Type B pancreatic cell (in vitro differentiated cells): Measurements from ENCODE around the gene TMEM225. TPM values are rescaled to one million over a fixed set of nuclear protein-coding genes. Genes with fewer than 3 reads are reported as not detected.

Experiments
- DNase-seq: peaks from one replicate; pipeline ENCODE4 v3.0.0; 2021; ENCODE audit warnings: mixed read lengths; ENCODE audit not compliant: unreplicated experiment; ENCODE audit errors: extremely low spot score
- H3K27ac Mint-ChIP-seq: 2 replicates; pipeline ENCODE4 v1.8.0; 2021; ENCODE audit warnings: mild to moderate bottlenecking, mixed read lengths
- H3K27me3 Mint-ChIP-seq: 2 replicates; pipeline ENCODE4 v1.8.0; 2021; ENCODE audit warnings: mixed read lengths
- H3K36me3 Mint-ChIP-seq: 2 replicates; pipeline ENCODE4 v1.8.0; 2021; ENCODE audit warnings: mixed read lengths
- H3K4me1 Mint-ChIP-seq: one replicate; pipeline ENCODE4 v1.8.0; 2021; ENCODE audit warnings: mixed read lengths; ENCODE audit not compliant: unreplicated experiment
- H3K4me3 Mint-ChIP-seq: 2 replicates; pipeline ENCODE4 v1.8.0; 2021; ENCODE audit warnings: mild to moderate bottlenecking, mixed read lengths
- H3K9me3 Mint-ChIP-seq: 2 replicates; pipeline ENCODE4 v1.8.0; 2021; ENCODE audit warnings: mixed read lengths
- total RNA-seq: library from RNA; stranded (reverse); gene quantifications from 2 replicates; pipeline ENCODE4 v1.2.1, GENCODE V29; 2021; ENCODE audit warnings: low replicate concordance
- TF ChIP-seq, protein P1 (sequence below): fragments of 200-600 bp; sonication (generic); conservative IDR thresholded peaks from 2 replicates; pipeline ENCODE4 v1.5.0; 2021; ENCODE audit warnings: antibody characterized with exemption, mild to moderate bottlenecking

The TMEM225 gene
- total RNA-seq, 1 donor from 2014 or later, result not detected

DNA sequence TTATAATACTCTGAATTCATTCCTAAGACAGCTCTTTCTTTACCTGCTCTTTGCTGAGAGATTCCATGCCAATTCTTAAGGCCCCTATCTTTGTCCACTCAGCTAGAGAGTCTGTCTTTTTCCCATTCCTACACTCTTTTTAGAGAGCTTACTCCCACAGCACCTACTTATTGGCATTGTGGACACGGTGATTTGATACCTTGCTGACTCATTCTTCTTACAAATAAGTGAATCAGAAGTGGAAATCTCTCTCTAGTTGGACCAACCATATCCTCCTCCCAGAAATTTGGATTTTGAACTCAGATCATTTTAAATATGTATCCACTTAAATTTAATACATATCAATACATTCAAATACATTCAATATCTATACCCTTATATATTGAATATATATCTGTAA is 46.8 kb downstream of the TMEM225 start:
- Mint-ChIP-seq H3K27ac (no peak overlapping the region), H3K4me1 (no peaks in the 10 kb centered on the region), H3K27me3 (no peaks in the 10 kb centered on the region), H3K4me3 (no peak overlapping the region), H3K36me3 (no peaks in the 10 kb centered on the region), H3K9me3 (no peaks in the 10 kb centered on the region)
- no peak for DNase-seq
- TF ChIP-seq, protein P1, sequence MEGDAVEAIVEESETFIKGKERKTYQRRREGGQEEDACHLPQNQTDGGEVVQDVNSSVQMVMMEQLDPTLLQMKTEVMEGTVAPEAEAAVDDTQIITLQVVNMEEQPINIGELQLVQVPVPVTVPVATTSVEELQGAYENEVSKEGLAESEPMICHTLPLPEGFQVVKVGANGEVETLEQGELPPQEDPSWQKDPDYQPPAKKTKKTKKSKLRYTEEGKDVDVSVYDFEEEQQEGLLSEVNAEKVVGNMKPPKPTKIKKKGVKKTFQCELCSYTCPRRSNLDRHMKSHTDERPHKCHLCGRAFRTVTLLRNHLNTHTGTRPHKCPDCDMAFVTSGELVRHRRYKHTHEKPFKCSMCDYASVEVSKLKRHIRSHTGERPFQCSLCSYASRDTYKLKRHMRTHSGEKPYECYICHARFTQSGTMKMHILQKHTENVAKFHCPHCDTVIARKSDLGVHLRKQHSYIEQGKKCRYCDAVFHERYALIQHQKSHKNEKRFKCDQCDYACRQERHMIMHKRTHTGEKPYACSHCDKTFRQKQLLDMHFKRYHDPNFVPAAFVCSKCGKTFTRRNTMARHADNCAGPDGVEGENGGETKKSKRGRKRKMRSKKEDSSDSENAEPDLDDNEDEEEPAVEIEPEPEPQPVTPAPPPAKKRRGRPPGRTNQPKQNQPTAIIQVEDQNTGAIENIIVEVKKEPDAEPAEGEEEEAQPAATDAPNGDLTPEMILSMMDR, result no peak

DNA sequence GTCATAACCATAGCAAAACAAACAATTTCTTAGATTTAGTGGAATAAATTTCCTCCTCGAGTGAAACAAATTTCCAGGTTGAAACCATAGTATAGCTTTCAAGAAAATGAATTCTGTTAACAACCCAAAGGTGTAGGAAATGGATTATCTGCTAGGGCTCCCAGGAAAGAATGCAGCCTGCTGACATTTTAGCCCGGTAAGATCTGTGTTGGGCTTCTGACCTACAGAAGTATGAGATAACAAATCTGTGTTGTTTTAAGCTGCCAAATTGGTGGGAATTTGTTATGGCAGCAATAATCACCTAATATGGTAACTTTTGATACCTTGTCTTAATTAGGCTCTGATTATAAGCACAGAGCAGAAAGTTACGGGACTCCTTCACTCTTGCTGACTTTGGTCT is 47.3 kb downstream of the TMEM225 start:
- DNase-seq, result no peak
- no peaks in the 10 kb centered on the region for H3K9me3 Mint-ChIP-seq
- TF ChIP-seq, protein P1, result no peak
- no peak overlapping the region for H3K27ac Mint-ChIP-seq
- no peaks in the 10 kb centered on the region for H3K4me1 Mint-ChIP-seq
- H3K36me3 Mint-ChIP-seq, result no peaks in the 10 kb centered on the region
- no peak overlapping the region for H3K4me3 Mint-ChIP-seq
- H3K27me3 Mint-ChIP-seq, result no peaks in the 10 kb centered on the region

DNA sequence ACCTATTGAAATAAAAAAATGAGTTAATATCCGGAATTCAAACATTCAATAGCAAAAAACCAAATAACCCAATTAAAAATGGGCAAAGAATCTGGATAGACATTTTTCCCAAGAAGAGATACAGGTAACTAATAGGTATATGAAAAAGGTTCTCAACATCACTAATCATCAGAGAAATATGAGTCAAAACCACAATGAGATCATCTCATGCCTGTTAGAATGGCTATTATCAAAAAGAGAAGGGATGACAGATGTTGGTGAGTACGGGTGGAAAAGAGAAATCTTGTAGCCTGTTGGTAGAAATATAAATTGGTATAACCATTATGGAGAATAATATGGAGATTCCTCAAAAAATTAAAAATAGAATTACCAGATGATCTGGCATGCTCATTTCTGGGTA is 52.4 kb downstream of the TMEM225 start:
- TF ChIP-seq, protein P1, result no peak
- H3K4me1 Mint-ChIP-seq, result no peaks in the 10 kb centered on the region

More for the DNA sequence above, 52.4 kb downstream of the TMEM225 start:
- no peak overlapping the region for H3K4me3 Mint-ChIP-seq
- no peaks in the 10 kb centered on the region for H3K9me3 Mint-ChIP-seq
- no peak for DNase-seq
- no peak overlapping the region for H3K27ac Mint-ChIP-seq
- no peaks in the 10 kb centered on the region for H3K36me3 Mint-ChIP-seq
- H3K27me3 Mint-ChIP-seq, result peaks cover 3% of the 10 kb centered on the region

Other genes starting within 250 kb of the TMEM225 start
- gene SCN3B, start 231.0 kb downstream of the TMEM225 start, total RNA-seq, result 2.5 and 4.4 TPM in 2 replicates
- 16.2 and 20.5 TPM in 2 replicates for gene ZNF202, start 144.0 kb downstream of the TMEM225 start, total RNA-seq
- gene OR6X1, start 131.2 kb downstream of the TMEM225 start, total RNA-seq, result not detected in 2 replicates
- not detected in 2 replicates for gene OR6M1, start 79.3 kb downstream of the TMEM225 start, total RNA-seq
- not detected in 2 replicates for gene OR8D4, start 16.5 kb upstream of the TMEM225 start, total RNA-seq
- not detected in 2 replicates for gene OR4D5, start 53.9 kb upstream of the TMEM225 start, total RNA-seq
- gene OR6T1, start 58.2 kb upstream of the TMEM225 start, total RNA-seq, result not detected in 2 replicates
- not detected in 2 replicates for gene OR10S1, start 92.1 kb upstream of the TMEM225 start, total RNA-seq
- gene OR10G6, start 109.5 kb upstream of the TMEM225 start, total RNA-seq, result not detected in 2 replicates
- not detected in 2 replicates for gene OR10G4, start 127.3 kb upstream of the TMEM225 start, total RNA-seq
- not detected in 2 replicates for gene OR10G9, start 137.3 kb upstream of the TMEM225 start, total RNA-seq
- not detected in 2 replicates for gene OR10G8, start 141.1 kb upstream of the TMEM225 start, total RNA-seq
- gene OR10G7, start 155.7 kb upstream of the TMEM225 start, total RNA-seq, result not detected in 2 replicates
- 29.7 and 42.9 TPM in 2 replicates for gene VWA5A, start 229.8 kb upstream of the TMEM225 start, total RNA-seq